Measurements from ENCODE around the gene AP3B2.

GRCh38 chr15:82625136-82625535 lies 84.5 kb downstream of the AP3B2 start:
- TF ChIP-seq, protein P1, sequence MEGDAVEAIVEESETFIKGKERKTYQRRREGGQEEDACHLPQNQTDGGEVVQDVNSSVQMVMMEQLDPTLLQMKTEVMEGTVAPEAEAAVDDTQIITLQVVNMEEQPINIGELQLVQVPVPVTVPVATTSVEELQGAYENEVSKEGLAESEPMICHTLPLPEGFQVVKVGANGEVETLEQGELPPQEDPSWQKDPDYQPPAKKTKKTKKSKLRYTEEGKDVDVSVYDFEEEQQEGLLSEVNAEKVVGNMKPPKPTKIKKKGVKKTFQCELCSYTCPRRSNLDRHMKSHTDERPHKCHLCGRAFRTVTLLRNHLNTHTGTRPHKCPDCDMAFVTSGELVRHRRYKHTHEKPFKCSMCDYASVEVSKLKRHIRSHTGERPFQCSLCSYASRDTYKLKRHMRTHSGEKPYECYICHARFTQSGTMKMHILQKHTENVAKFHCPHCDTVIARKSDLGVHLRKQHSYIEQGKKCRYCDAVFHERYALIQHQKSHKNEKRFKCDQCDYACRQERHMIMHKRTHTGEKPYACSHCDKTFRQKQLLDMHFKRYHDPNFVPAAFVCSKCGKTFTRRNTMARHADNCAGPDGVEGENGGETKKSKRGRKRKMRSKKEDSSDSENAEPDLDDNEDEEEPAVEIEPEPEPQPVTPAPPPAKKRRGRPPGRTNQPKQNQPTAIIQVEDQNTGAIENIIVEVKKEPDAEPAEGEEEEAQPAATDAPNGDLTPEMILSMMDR (IDR thresholded peaks at IDR 0.05; ENCODE audit: insufficient read depth, low read length): no peak
- TF ChIP-seq, protein P2, sequence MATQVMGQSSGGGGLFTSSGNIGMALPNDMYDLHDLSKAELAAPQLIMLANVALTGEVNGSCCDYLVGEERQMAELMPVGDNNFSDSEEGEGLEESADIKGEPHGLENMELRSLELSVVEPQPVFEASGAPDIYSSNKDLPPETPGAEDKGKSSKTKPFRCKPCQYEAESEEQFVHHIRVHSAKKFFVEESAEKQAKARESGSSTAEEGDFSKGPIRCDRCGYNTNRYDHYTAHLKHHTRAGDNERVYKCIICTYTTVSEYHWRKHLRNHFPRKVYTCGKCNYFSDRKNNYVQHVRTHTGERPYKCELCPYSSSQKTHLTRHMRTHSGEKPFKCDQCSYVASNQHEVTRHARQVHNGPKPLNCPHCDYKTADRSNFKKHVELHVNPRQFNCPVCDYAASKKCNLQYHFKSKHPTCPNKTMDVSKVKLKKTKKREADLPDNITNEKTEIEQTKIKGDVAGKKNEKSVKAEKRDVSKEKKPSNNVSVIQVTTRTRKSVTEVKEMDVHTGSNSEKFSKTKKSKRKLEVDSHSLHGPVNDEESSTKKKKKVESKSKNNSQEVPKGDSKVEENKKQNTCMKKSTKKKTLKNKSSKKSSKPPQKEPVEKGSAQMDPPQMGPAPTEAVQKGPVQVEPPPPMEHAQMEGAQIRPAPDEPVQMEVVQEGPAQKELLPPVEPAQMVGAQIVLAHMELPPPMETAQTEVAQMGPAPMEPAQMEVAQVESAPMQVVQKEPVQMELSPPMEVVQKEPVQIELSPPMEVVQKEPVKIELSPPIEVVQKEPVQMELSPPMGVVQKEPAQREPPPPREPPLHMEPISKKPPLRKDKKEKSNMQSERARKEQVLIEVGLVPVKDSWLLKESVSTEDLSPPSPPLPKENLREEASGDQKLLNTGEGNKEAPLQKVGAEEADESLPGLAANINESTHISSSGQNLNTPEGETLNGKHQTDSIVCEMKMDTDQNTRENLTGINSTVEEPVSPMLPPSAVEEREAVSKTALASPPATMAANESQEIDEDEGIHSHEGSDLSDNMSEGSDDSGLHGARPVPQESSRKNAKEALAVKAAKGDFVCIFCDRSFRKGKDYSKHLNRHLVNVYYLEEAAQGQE (IDR thresholded peaks at IDR 0.05; ENCODE audit: insufficient replicate concordance, low read depth): no peak
- TF ChIP-seq SPI1 (IDR thresholded peaks at IDR 0.05; ENCODE audit: borderline replicate concordance, low read depth): no peak

Data from HL-60 (cell line).